GM19023 (cell line): ENCODE data around the gene RECK.
"Not testable (repeated sequence)": the region's sequence is repeated elsewhere in the genome, so short reads cannot be mapped to it uniquely, and the experiment has no call there.

Experiments used
- ATAC-seq: cut with Tn5 transposase; IDR thresholded peaks from one replicate; pipeline ENCODE4 v1.9.1; 2021; ENCODE audit warnings: mild to moderate bottlenecking, moderate library complexity; ENCODE audit not compliant: unreplicated experiment

The RECK gene

GRCh38 chr9:36036780-36037548 lies at the start of gene RECK:
Gene RECK, plus strand, starts transcription at chr9:36036913. Its CDS starts 86 bp downstream, at chr9:36036999.
- ATAC-seq: peak; percentile 89

GRCh38 chr9:35990155-35990554 lies 46.6 kb upstream of the RECK start:
- no peak for ATAC-seq

- not testable (repeated sequence) for ATAC-seq
Measured at GRCh38 chr9:35993136-35993535, 43.6 kb upstream of the RECK start.

- no peak for ATAC-seq
Measured at GRCh38 chr9:35993976-35994720, 42.6 kb upstream of the RECK start.

GRCh38 chr9:35994959-35995358 lies 41.8 kb upstream of the RECK start:
- no peak for ATAC-seq

GRCh38 chr9:35996358-35996970 lies 40.2 kb upstream of the RECK start:
- no peak for ATAC-seq

- not testable (repeated sequence) for ATAC-seq
Measured at GRCh38 chr9:35997016-35997415, 39.7 kb upstream of the RECK start.

GRCh38 chr9:35998333-35998732 lies 38.4 kb upstream of the RECK start:
- ATAC-seq: no peak

GRCh38 chr9:36005891-36006290 lies 30.8 kb upstream of the RECK start:
- no peak for ATAC-seq

- no peak for ATAC-seq
Measured at GRCh38 chr9:36006549-36007315, 30.0 kb upstream of the RECK start.

- ATAC-seq: no peak
Measured at GRCh38 chr9:36007316-36007708, 29.4 kb upstream of the RECK start.

- no peak for ATAC-seq
Measured at GRCh38 chr9:36007852-36008251, 28.9 kb upstream of the RECK start.

- peak; percentile 71 for ATAC-seq
Measured at GRCh38 chr9:36008774-36009300, 27.9 kb upstream of the RECK start.

GRCh38 chr9:36011379-36011778 lies 25.3 kb upstream of the RECK start:
- no peak for ATAC-seq

GRCh38 chr9:36017278-36017677 lies 19.4 kb upstream of the RECK start:
- no peak for ATAC-seq

GRCh38 chr9:36018129-36018528 lies 18.6 kb upstream of the RECK start:
- no peak for ATAC-seq

- ATAC-seq: no peak
Measured at GRCh38 chr9:36018891-36019720, 17.6 kb upstream of the RECK start.

- no peak for ATAC-seq
Measured at GRCh38 chr9:36021968-36022367, 14.7 kb upstream of the RECK start.

- no peak for ATAC-seq
Measured at GRCh38 chr9:36023260-36024048, 13.3 kb upstream of the RECK start.
